Activated gamma-delta T cell treated with Interleukin-2 at 50 U/mL for 16 hours (primary cell): ENCODE results near the gene ETV6.
"Not testable (repeated sequence)": the region's sequence is repeated elsewhere in the genome, so short reads cannot be mapped to it uniquely, and the experiment has no call there.

Experiments used
- DNase-seq: peaks from one replicate; pipeline ENCODE4 v3.0.0-alpha.2; 2020

The ETV6 gene

GRCh38 chr12:11672256-11673191, 23.1 kb downstream of the ETV6 start:
- no peak for DNase-seq

DNA sequence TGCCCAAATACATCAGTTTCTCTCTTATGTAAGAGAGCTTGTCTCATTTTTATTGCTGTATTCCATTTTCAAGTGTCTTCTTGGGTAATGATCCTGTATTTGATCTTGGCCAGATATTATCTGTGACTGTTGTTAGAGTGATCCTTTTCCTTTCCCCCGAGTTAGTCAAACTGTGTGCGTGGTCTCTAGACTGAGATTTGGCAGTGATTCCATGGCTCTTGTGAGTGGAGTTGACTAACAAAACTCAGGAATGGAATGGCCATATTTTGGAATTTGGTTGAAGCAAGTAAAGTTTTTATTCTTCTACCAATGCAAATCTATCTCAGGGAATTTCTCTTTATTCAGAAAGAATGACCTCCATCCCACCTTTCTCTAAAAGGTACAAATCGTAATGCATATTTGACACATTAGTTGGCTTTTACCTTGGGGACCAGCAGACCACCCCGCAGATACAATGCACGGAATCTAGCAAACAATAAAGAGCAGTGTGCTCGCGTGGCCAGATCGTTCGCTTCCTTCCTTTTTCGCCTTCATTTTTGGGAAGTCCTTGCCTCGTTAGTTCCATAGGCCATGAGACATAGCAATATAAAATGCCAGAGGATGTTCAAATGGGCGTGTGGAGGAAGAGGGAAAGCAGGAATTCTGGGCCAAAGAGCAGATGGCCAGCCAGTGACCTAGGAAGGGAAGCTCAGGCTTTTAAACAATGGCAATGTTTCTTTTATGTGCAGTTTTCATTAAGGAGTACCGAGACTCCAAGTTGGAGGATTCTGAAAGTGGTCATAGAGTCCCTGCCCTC, 24.4 kb downstream of the ETV6 start:
- DNase-seq: no peak

- DNase-seq: no peak
Measured at GRCh38 chr12:11674894-11675390, 25.5 kb downstream of the ETV6 start.

- DNase-seq: no peak
Measured at GRCh38 chr12:11676052-11676451, 26.6 kb downstream of the ETV6 start.

GRCh38 chr12:11677093-11677492, 27.6 kb downstream of the ETV6 start:
- no peak for DNase-seq

- no peak for DNase-seq
Measured at GRCh38 chr12:11677752-11678151, 28.3 kb downstream of the ETV6 start.

DNA sequence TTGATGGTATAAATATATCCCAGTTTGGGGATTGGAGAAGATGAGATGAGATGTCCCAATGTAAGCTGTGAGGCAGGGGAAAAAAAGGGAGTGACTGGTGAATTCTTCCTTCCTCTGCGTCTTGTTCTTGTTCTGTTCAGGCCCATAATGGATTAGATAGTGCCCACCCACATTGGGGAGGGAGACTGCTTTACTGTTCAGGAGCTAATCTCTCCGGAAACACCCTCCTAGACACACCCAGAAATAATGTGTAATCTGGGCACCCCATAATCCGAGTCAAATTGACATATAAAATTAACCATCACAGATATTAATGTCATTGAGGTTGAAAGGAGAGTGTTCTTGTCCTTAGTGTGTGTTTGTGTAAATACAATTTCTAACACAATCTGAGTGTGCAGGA, 29.3 kb downstream of the ETV6 start:
- no peak for DNase-seq

GRCh38 chr12:11681207-11681606, 31.7 kb downstream of the ETV6 start:
- no peak for DNase-seq

- DNase-seq: not testable (repeated sequence)
Measured at GRCh38 chr12:11681695-11682094, 32.2 kb downstream of the ETV6 start.

- DNase-seq: no peak
Measured at GRCh38 chr12:11684393-11684792, 34.9 kb downstream of the ETV6 start.

GRCh38 chr12:11684811-11685210, 35.3 kb downstream of the ETV6 start:
- no peak for DNase-seq

GRCh38 chr12:11685316-11685715, 35.8 kb downstream of the ETV6 start:
- no peak for DNase-seq

DNA sequence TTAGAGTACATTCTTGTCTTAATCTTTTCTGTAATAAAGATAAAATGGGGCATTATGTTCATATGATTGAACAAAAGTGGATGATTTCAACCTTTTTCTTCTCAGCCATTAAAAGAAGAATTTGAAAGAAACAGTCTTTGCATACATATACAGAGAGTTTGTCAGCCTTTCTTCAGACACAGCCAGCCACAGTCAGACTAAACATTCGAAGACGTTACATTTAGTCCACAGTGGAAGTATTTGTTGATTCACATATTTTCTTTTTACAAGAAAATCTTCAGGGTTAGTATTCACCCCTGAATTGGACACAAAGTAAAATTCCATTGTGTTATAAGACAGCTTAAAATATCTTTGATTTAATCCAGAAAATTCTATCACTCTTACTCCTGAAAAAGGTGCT, 36.2 kb downstream of the ETV6 start:
- DNase-seq: no peak

- DNase-seq: no peak
Measured at GRCh38 chr12:11686120-11686519, 36.6 kb downstream of the ETV6 start.

DNA sequence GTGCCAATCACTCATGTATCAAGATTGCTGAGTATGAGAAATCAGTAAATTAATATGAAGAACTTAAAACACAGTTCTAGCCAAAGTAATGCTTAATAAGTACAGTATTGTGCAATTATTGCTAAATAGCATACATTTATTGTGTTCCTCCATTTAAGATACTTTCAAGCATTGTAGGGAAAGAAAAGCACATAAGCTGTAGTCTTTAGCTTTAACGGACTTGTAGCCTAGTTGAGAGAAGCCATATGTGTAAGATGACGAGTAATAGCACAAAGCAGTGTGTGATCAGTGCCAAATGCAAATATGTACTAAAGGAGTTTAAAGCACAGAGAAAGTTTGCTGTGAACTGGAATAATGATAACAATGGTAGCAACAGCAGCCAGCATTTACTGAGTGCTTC, 38.1 kb downstream of the ETV6 start:
- no peak for DNase-seq

- DNase-seq: no peak
Measured at GRCh38 chr12:11688379-11688778, 38.9 kb downstream of the ETV6 start.

- no peak for DNase-seq
Measured at GRCh38 chr12:11688831-11689230, 39.4 kb downstream of the ETV6 start.

DNA sequence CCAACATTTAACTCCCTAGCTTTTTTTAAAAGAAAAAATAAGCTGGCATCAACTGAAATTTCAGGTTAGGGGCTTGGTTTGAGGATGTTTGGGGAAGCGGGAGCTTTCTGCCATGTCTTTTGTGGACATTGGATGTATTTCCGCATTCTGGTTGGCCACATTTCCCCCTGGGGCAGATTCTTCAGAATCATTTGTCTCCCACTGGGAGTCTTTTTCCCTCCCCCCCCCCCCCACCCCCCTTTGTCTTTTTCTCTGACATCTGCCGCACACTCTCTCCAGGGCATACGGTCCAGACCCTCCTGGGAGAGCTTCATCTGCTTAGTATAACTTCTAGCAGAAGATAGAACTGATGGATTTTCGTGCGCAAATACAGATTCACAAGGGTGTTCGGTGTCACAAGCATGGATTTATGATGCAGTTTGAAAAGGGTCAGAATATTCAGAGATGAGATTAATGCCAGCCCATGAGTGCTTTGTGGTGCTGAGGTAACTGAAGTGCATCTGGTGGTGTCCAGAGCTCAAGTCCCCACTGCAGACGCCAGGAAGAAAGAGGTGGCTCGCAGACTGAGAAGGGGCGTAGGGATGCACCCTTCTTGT, 40.2 kb downstream of the ETV6 start:
- no peak for DNase-seq

DNA sequence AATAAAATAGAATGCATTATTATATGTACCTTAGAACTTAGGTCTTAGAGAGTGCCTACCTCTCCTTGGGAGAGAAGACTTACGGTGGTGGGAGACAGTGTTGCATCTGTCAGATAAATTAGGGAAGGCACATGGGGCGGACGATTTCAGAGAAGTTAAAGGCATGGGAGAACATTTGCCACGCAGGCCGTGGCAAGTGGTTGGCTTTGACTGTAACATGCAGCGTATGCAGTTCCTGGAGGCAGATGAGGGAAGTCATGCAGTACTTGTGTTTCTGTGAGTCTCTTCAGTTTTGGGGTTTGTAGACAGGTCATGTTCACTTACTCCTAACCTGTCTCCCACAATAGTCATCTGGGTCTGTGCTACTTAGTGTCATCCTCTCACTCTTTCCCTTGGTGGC, 43.6 kb downstream of the ETV6 start:
- DNase-seq: no peak

- DNase-seq: no peak
Measured at GRCh38 chr12:11693601-11694000, 44.1 kb downstream of the ETV6 start.

GRCh38 chr12:11694528-11694927, 45.1 kb downstream of the ETV6 start:
- DNase-seq: no peak

DNA sequence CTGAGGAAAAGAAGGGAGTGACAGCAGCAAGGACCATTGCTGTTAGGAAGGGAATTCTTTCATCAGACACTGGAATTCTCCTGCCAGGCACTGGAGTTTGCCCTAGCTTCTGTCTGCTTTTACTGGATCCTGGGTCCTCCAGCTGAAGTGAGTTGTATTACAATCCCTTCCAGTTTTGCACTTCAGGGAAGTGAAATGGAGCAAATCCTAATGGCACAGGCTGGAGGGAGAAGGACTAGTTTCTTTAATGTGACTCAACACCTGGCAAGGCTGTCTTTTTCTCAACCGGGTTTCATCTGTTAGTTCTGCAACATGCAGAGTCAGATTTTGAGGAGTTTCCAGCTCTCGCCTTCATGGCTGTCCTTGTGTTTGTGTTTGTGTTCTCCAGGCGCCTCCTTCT, 45.8 kb downstream of the ETV6 start:
- DNase-seq: no peak

DNA sequence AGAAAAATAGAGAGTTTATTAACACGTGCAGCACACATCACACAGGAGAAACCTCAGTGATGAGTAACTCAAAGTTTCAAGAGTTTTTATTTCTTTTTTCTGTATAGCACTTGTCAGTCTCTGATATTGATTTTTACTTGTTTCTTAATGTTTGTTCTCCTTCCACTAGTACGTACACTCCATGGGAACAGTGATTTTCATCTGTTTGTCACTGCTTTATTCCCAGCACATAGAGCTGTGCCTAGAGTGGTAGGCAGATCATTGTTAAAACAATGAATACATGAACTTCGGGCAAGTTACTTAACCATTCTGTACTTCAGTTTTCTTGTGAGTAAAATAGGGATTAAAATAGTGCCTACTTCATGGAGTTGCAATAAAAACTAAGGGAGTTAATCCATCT, 46.6 kb downstream of the ETV6 start:
- no peak for DNase-seq

DNA sequence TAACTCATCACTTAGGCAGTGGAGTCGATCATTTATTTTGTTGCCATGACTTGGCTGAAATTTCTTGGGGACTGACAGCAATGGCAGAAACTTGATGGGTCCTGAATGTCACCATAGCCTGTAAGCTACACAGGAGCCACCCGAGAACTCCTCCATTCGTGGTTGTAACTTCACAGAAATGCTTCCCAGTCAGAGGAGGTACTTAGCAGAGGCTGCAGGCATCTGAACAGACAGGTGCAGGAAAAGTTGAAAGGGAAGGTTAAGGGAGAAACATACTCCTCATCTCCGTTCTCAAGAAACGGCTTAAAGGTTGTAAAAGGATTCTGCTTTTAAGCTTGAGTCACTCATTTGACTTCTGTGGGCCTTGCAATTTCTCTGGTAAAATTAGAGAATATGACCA, 47.7 kb downstream of the ETV6 start:
- DNase-seq: no peak
